GM12875 (cell line): ENCODE measurements around the gene NRTN.

Experiments
- H3K4me3 ChIP-seq: one replicate; pipeline ENCODE4 v1.5.1; 2011; ENCODE audit warnings: low read depth, low read length, control low read depth
- CTCF ChIP-seq: IDR thresholded peaks from 2 replicates; pipeline ENCODE4 v1.5.1; 2011; ENCODE audit warnings: low read depth, mild to moderate bottlenecking, control low read depth, inconsistent platforms, low read length, moderate library complexity, borderline replicate concordance; ENCODE audit not compliant: insufficient read depth

Gene NRTN

GRCh38 chr19:5808120-5808816 lies 3.4 kb downstream of the NRTN start:
- no peak for TF ChIP-seq CTCF
- no peak overlapping the region for H3K4me3 ChIP-seq

- no peak overlapping the region for H3K4me3 ChIP-seq
- no peak for TF ChIP-seq CTCF
Measured at GRCh38 chr19:5809053-5809452, 4.2 kb downstream of the NRTN start.

GRCh38 chr19:5809469-5809868 lies 4.6 kb downstream of the NRTN start:
- TF ChIP-seq CTCF = no peak

GRCh38 chr19:5811117-5811516 lies 6.2 kb downstream of the NRTN start:
- TF ChIP-seq CTCF = no peak
- H3K4me3 ChIP-seq = no peak overlapping the region

More at GRCh38 chr19:5809469-5809868, 4.6 kb downstream of the NRTN start:
- H3K4me3 ChIP-seq = no peak overlapping the region

- no peak for TF ChIP-seq CTCF
- no peak overlapping the region for H3K4me3 ChIP-seq
Measured at GRCh38 chr19:5814123-5814851, 9.4 kb downstream of the NRTN start.

- no peak for TF ChIP-seq CTCF
- no peak overlapping the region for H3K4me3 ChIP-seq
Measured at GRCh38 chr19:5814852-5815246, 10.0 kb downstream of the NRTN start.

- H3K4me3 ChIP-seq = no peak overlapping the region
- TF ChIP-seq CTCF = no peak
Measured at GRCh38 chr19:5817218-5817617, 12.4 kb downstream of the NRTN start.
